ENCODE data around the gene UBR1.
"Not testable (repeated sequence)": the region's sequence is repeated elsewhere in the genome, so short reads cannot be mapped to it uniquely, and the experiment has no call there.

UBR1 gene

GRCh38 chr15:42903388-42904324 is 202.2 kb downstream of the UBR1 start:
- no peak for DNase-seq

GRCh38 chr15:42893911-42894310 is 211.9 kb downstream of the UBR1 start:
- DNase-seq: not testable (repeated sequence)

Data from NCI-H1092 (cell line).